Dermis lymphatic vessel endothelial cell (primary cell): ENCODE measurements around the gene HYAL2. TPM values are rescaled to one million over a fixed set of nuclear protein-coding genes. Genes with fewer than 3 reads are reported as not detected.

Experiments used
- total RNA-seq: library from RNA; depleted of rRNA; stranded (reverse); fragments of >200 nt; gene quantifications from 2 replicates; pipeline ENCODE4 v1.2.1, GENCODE V29; 2014

Gene HYAL2
- total RNA-seq, 1 donor from 2014 or later: 413 TPM

Other genes with a start within 250 kb of the HYAL2 start
- gene RBM5, start 233.8 kb downstream of the HYAL2 start, total RNA-seq: 127 and 181 TPM in 2 replicates
- gene SEMA3F, start 167.4 kb downstream of the HYAL2 start, total RNA-seq: 13.5 and 14.2 TPM in 2 replicates
- not detected in 2 replicates for gene GNAT1, start 131.1 kb downstream of the HYAL2 start, total RNA-seq
- under 0.01 and 0.17 TPM in 2 replicates for gene SLC38A3, start 117.5 kb downstream of the HYAL2 start, total RNA-seq
- gene GNAI2, start 86.5 kb downstream of the HYAL2 start, total RNA-seq: 332 and 397 TPM in 2 replicates
- gene SEMA3B, start 53.6 kb downstream of the HYAL2 start, total RNA-seq: 0.54 and 0.86 TPM in 2 replicates
- not detected in 2 replicates for gene LSMEM2, start 43.7 kb downstream of the HYAL2 start, total RNA-seq
- gene IFRD2, start 30.3 kb downstream of the HYAL2 start, total RNA-seq: 78.2 and 93.9 TPM in 2 replicates
- 15.0 and 19.0 TPM in 2 replicates for gene HYAL3, start 23.3 kb downstream of the HYAL2 start, total RNA-seq
- gene NAA80, start 23.3 kb downstream of the HYAL2 start, total RNA-seq: 3.7 and 5.1 TPM in 2 replicates
- gene HYAL1, start 19.2 kb downstream of the HYAL2 start, total RNA-seq: 6.4 and 7.6 TPM in 2 replicates
- 20.5 and 23.8 TPM in 2 replicates for gene TUSC2, start 5.5 kb upstream of the HYAL2 start, total RNA-seq
- gene RASSF1, start 18.1 kb upstream of the HYAL2 start, total RNA-seq: 15.3 and 24.7 TPM in 2 replicates
- gene ZMYND10, start 23.0 kb upstream of the HYAL2 start, total RNA-seq: under 0.01 and 0.11 TPM in 2 replicates
- gene NPRL2, start 28.0 kb upstream of the HYAL2 start, total RNA-seq: 13.2 and 14.1 TPM in 2 replicates
- gene CYB561D2, start 28.1 kb upstream of the HYAL2 start, total RNA-seq: 13.6 and 17.6 TPM in 2 replicates
- 30.0 and 35.7 TPM in 2 replicates for gene TMEM115, start 36.8 kb upstream of the HYAL2 start, total RNA-seq
- gene CACNA2D2, start 180.9 kb upstream of the HYAL2 start, total RNA-seq: under 0.01 TPM in 1 of 2 replicates, not detected in the other
- gene C3orf18, start 245.0 kb upstream of the HYAL2 start, total RNA-seq: 1.1 and 1.6 TPM in 2 replicates
- gene HEMK1, start 246.8 kb upstream of the HYAL2 start, total RNA-seq: 4.5 and 5.0 TPM in 2 replicates